PC-9 (cell line): ENCODE results near the gene GMDS.

Experiments
- CTCF ChIP-seq: fragments of 200-600 bp; sonication (generic); conservative IDR thresholded peaks from 2 replicates; pipeline ENCODE4 v1.6.1; 2017; ENCODE audit warnings: mixed run types, antibody characterized with exemption, mild to moderate bottlenecking, moderate library complexity
- EZH2 ChIP-seq: fragments of 200-600 bp; sonication (generic); IDR thresholded peaks from 2 replicates; pipeline ENCODE4 v1.8.0; 2017; ENCODE audit warnings: antibody characterized with exemption, low read depth

- TF ChIP-seq CTCF = no peak
- TF ChIP-seq EZH2 = no peak
These were observed 653.5 kb downstream of the GMDS start for GRCh38 chr6:1591926-1592325.
